ENCODE data around the gene ATP1A4. TPM values are rescaled to one million over a fixed set of nuclear protein-coding genes. Genes with fewer than 3 reads are reported as not detected.

ATP1A4 gene
- total and polyA plus RNA-seq, 2 of the 13 experiments (the other 11 are each of a cell fraction or from before 2014, with no cell fraction given): not detected

DNA sequence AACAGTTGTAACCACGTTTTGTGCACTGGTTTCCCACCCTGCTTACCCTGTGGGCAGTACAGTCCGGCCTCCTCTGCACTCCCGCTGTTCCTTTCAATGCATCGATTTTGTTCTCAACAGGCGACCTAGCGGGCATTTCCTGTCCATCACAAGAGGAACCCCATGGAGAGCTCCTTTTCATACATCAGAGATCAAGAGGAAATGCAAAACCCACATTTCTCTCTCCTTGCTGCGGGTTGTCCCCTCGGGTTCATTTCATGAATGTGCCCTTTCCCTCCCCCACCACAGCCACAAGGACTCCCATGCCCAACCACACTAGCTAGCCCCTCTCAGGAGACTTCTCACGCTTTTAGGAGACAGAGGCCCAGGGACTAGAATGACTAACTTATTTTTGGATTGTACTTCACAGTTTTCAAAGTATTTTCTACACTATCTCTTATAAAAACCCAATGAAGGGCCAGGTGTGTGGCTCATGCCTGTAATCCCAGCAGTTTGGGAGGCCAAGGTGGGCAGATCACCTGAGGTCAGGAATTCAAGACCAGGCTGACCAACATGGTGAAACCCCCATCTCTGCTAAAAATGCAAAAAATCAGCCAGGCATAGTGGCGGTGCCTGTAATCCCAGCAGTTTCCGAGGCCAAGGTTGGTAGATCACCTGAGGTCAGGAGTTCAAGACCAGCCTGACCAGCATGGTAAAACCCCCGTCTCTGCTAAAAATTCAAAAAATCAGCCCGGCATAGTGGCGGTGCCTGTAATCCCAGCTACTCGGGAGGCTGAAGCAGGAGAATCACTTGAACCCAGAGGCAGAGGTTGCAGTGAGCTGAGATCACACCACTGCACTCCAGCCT lies 18.4 kb downstream of the ATP1A4 start:
- POLR2A ChIA-PET: no interaction called here
- FAIRE-seq (no peak), DNase-seq (ENCODE audit: low spot score) (no peak), ATAC-seq (peak; percentile 71)
- Histone ChIP-seq H3K9me3 (ENCODE audit: low read length) (no peaks in the 10 kb centered on the region), H3K4me3 (replicated peaks in 1 of 3; ENCODE audit: insufficient read depth in 1 of 3, low read depth in 2 of 3, low read length in 3 of 3) (no peak overlapping the region), H3K36me3 (replicated peaks in 1 of 2; ENCODE audit: control insufficient read depth in 1 of 2, insufficient read depth in 2 of 2, low read length in 2 of 2) (no peaks in the 10 kb centered on the region), H3K4me1 (ENCODE audit: insufficient read depth, low read length) (peaks cover 15% of the 10 kb centered on the region; the same call in 1 of the 2 replicates), H3K9ac (ENCODE audit: insufficient read depth, low read depth, low read length) (no peak overlapping the region), H2AFZ (ENCODE audit: low read length) (no peak overlapping the region), H3K27me3 (ENCODE audit: control insufficient read depth in 1 of 2, insufficient read depth in 2 of 2, low read length in 2 of 2) (peaks cover 2 to 47% of the 10 kb centered on the region in 2 experiments; a peak in 3 of 5 replicates), H3K27ac (ENCODE audit: extremely low read length, insufficient read depth, low read length) (no peak overlapping the region), H3K79me2 (ENCODE audit: insufficient read depth, low read length) (no peaks in the 10 kb centered on the region), H4K20me1 (ENCODE audit: insufficient read depth, low read length) (no peaks in the 10 kb centered on the region), H3K4me2 (ENCODE audit: low read depth, low read length) (no peak overlapping the region; the same call in 1 of the 2 replicates)
- no TSS peak for BruUV-seq (replicated peaks)
- intact Hi-C loops (cut with micrococcal nuclease; ENCODE audit: unreplicated experiment): no loop called here
- in situ Hi-C loops (cut with HindIII; ENCODE audit: extremely low pct_ligation_motif_present, low pct_unique_long_range_greater_than_20kb): no loop called here
- WGBS (ENCODE audit: low lambda C conversion rate): 28% methylated on average over 15 of the region's 15 CpGs
- CTCF ChIA-PET (ENCODE audit: low intra/inter-chr PET ratio, low total read pairs): no interaction called here
- TF ChIP-seq, protein P1, sequence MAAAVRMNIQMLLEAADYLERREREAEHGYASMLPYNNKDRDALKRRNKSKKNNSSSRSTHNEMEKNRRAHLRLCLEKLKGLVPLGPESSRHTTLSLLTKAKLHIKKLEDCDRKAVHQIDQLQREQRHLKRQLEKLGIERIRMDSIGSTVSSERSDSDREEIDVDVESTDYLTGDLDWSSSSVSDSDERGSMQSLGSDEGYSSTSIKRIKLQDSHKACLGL (CRISPR knock-in tag; IDR thresholded peaks at IDR 0.05): no peak
- TF ChIP-seq HNRNPL (IDR thresholded peaks at IDR 0.05; ENCODE audit: low read depth, low read length) (no peak), ZFP82 (CRISPR knock-in tag; IDR thresholded peaks at IDR 0.05; ENCODE audit: borderline replicate concordance) (no peak), RCOR2 (CRISPR knock-in tag; IDR thresholded peaks at IDR 0.05) (no peak), ZNF333 (CRISPR knock-in tag; IDR thresholded peaks at IDR 0.05; ENCODE audit: borderline replicate concordance) (no peak), ZBTB7A (CRISPR knock-in tag; IDR thresholded peaks at IDR 0.05) (no peak), ARNT (IDR thresholded peaks at IDR 0.05) (no peak)
- TF ChIP-seq, protein P2, sequence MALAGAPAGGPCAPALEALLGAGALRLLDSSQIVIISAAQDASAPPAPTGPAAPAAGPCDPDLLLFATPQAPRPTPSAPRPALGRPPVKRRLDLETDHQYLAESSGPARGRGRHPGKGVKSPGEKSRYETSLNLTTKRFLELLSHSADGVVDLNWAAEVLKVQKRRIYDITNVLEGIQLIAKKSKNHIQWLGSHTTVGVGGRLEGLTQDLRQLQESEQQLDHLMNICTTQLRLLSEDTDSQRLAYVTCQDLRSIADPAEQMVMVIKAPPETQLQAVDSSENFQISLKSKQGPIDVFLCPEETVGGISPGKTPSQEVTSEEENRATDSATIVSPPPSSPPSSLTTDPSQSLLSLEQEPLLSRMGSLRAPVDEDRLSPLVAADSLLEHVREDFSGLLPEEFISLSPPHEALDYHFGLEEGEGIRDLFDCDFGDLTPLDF (CRISPR knock-in tag; IDR thresholded peaks at IDR 0.05): no peak
- TF ChIP-seq, protein P3, sequence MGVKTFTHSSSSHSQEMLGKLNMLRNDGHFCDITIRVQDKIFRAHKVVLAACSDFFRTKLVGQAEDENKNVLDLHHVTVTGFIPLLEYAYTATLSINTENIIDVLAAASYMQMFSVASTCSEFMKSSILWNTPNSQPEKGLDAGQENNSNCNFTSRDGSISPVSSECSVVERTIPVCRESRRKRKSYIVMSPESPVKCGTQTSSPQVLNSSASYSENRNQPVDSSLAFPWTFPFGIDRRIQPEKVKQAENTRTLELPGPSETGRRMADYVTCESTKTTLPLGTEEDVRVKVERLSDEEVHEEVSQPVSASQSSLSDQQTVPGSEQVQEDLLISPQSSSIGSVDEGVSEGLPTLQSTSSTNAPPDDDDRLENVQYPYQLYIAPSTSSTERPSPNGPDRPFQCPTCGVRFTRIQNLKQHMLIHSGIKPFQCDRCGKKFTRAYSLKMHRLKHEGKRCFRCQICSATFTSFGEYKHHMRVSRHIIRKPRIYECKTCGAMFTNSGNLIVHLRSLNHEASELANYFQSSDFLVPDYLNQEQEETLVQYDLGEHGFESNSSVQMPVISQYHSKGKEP (CRISPR knock-in tag; IDR thresholded peaks at IDR 0.05): no peak
- TF ChIP-seq, protein P4, sequence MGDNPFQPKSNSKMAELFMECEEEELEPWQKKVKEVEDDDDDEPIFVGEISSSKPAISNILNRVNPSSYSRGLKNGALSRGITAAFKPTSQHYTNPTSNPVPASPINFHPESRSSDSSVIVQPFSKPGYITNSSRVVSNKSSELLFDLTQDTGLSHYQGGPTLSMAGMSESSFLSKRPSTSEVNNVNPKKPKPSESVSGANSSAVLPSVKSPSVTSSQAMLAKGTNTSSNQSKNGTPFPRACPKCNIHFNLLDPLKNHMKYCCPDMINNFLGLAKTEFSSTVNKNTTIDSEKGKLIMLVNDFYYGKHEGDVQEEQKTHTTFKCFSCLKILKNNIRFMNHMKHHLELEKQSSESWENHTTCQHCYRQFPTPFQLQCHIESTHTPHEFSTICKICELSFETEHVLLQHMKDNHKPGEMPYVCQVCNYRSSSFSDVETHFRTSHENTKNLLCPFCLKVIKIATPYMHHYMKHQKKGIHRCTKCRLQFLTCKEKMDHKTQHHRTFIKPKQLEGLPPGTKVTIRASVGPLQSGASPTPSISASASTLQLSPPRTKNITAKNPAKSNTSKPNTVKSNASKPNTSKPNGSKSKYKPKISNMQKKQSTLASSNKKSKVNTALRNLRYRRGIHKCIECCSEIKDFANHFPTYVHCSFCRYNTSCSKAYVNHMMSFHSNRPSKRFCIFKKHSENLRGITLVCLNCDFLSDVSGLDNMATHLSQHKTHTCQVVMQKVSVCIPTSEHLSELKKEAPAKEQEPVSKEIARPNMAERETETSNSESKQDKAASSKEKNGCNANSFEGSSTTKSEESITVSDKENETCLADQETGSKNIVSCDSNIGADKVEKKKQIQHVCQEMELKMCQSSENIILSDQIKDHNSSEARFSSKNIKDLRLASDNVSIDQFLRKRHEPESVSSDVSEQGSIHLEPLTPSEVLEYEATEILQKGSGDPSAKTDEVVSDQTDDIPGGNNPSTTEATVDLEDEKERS (CRISPR knock-in tag; IDR thresholded peaks at IDR 0.05): no peak
- TF ChIP-seq, protein P5, sequence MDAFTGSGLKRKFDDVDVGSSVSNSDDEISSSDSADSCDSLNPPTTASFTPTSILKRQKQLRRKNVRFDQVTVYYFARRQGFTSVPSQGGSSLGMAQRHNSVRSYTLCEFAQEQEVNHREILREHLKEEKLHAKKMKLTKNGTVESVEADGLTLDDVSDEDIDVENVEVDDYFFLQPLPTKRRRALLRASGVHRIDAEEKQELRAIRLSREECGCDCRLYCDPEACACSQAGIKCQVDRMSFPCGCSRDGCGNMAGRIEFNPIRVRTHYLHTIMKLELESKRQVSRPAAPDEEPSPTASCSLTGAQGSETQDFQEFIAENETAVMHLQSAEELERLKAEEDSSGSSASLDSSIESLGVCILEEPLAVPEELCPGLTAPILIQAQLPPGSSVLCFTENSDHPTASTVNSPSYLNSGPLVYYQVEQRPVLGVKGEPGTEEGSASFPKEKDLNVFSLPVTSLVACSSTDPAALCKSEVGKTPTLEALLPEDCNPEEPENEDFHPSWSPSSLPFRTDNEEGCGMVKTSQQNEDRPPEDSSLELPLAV (CRISPR knock-in tag; conservative IDR thresholded peaks at IDR 0.05; ENCODE audit: low read depth): no peak
- TF ChIP-seq, protein P6, sequence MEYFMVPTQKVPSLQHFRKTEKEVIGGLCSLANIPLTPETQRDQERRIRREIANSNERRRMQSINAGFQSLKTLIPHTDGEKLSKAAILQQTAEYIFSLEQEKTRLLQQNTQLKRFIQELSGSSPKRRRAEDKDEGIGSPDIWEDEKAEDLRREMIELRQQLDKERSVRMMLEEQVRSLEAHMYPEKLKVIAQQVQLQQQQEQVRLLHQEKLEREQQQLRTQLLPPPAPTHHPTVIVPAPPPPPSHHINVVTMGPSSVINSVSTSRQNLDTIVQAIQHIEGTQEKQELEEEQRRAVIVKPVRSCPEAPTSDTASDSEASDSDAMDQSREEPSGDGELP (IDR thresholded peaks at IDR 0.05; ENCODE audit: borderline replicate concordance, low read depth): no peak
- TF ChIP-seq, protein P7, sequence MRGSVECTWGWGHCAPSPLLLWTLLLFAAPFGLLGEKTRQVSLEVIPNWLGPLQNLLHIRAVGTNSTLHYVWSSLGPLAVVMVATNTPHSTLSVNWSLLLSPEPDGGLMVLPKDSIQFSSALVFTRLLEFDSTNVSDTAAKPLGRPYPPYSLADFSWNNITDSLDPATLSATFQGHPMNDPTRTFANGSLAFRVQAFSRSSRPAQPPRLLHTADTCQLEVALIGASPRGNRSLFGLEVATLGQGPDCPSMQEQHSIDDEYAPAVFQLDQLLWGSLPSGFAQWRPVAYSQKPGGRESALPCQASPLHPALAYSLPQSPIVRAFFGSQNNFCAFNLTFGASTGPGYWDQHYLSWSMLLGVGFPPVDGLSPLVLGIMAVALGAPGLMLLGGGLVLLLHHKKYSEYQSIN (CRISPR knock-in tag; IDR thresholded peaks at IDR 0.05; ENCODE audit: borderline replicate concordance): no peak

All from HepG2 (cell line).